Brain microvascular endothelial cell (primary cell): Measurements from ENCODE around the gene C2orf76.

ENCODE experiments used
- DNase-seq: peaks from one replicate; pipeline ENCODE4 v3.0.0-alpha.2; 2020
- H3K27ac ChIP-seq: fragments of 250-450 bp; sonication (Bioruptor Pico); 2 replicates; pipeline ENCODE4 v1.5.1; 2020; ENCODE audit warnings: mild to moderate bottlenecking, moderate library complexity
- H3K27me3 ChIP-seq: fragments of 250-450 bp; sonication (Bioruptor Pico); replicated peaks from 2 replicates; pipeline ENCODE4 v1.5.1; 2020; ENCODE audit warnings: mild to moderate bottlenecking
- H3K36me3 ChIP-seq: fragments of 250-450 bp; sonication (Bioruptor Pico); replicated peaks from 2 replicates; pipeline ENCODE4 v1.5.1; 2020; ENCODE audit warnings: mild to moderate bottlenecking
- H3K4me3 ChIP-seq: 2 replicates; pipeline ENCODE4 v1.5.1; 2011; ENCODE audit warnings: low read depth, mild to moderate bottlenecking, control low read depth, low read length, moderate library complexity
- CTCF ChIP-seq: IDR thresholded peaks from 2 replicates; pipeline ENCODE4 v1.5.1; 2011; ENCODE audit warnings: low read depth, mild to moderate bottlenecking, moderate library complexity, low read length, control low read depth, inconsistent platforms; ENCODE audit errors: missing control alignments
- in situ Hi-C: cut with HindIII; loops from 2 replicates; pipeline ENCODE4 v1.10.0; 2017; ENCODE audit warnings: low sequenced_read_pairs, low pct_ligation_motif_present

The C2orf76 gene

GRCh38 chr2:119292226-119292625, 74.4 kb downstream of the C2orf76 start:
- no peaks in the 10 kb centered on the region for H3K36me3 ChIP-seq
- DNase-seq = peak; percentile 34
- H3K4me3 ChIP-seq = no peak overlapping the region
- peak; percentile 65 for TF ChIP-seq CTCF
- H3K27me3 ChIP-seq = no peaks in the 10 kb centered on the region
- in situ Hi-C loops = no loop called here
- H3K27ac ChIP-seq = no peak overlapping the region

DNA sequence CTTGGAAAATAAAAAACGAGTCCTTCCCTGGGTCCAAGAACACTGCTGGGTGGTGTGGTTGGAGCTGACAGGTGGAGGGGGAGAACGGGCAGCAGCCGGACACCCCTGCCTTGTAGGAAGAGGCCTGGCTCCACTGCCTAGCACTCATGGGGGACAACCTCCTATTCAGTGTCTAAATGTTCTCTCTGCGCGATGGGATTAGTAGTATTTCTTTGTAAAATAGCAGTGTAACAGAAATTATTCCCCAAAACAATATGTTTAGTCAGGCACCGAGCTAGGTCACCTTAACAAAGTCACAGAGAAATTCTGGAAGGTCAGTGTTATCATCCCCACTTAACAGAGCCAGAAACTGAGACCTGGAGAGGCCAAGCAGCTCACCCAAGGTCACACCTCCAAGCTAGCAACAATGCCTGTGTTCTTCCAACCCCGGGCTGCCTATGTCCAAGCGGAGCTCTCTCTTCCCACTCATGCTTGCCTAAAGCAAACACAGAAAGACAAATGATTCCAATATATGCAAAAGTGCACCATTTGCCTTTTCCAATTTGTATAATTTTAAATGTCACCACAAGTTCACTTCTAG, 75.0 kb downstream of the C2orf76 start:
- no peak for TF ChIP-seq CTCF
- no peak for DNase-seq
- Histone ChIP-seq H3K27me3 (no peaks in the 10 kb centered on the region), H3K4me3 (no peak overlapping the region), H3K27ac (no peak overlapping the region), H3K36me3 (no peaks in the 10 kb centered on the region)
- in situ Hi-C loops = no loop called here

GRCh38 chr2:119290859-119291587, 75.6 kb downstream of the C2orf76 start:
- peak; percentile 99 for TF ChIP-seq CTCF
- H3K27ac ChIP-seq = no peak overlapping the region
- H3K4me3 ChIP-seq = no peak overlapping the region
- peak; percentile 55 for DNase-seq
- no peaks in the 10 kb centered on the region for H3K36me3 ChIP-seq
- in situ Hi-C loops = no loop called here
- no peaks in the 10 kb centered on the region for H3K27me3 ChIP-seq

DNA sequence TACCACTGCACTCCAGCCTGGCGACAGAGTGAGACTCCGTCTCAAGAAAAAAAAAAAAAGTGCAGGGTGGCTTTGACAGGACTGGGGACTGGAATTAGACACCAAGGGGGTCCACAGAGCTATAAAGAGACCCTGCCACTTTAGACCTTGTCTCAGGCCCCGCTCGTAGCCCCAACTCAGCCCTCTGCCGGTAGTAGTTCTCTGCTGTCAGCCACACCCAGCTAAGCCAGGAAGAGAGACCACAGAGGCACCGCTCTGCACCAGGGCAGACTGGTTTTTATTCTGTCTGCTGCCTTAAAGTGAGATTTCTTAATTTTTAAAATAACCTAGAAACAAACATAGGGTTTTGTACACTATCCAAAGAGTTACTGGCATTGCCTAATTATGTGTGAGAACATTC, 77.0 kb downstream of the C2orf76 start:
- H3K4me3 ChIP-seq = no peak overlapping the region
- no peak for DNase-seq
- in situ Hi-C loops = no loop called here
- no peaks in the 10 kb centered on the region for H3K36me3 ChIP-seq
- H3K27me3 ChIP-seq = no peaks in the 10 kb centered on the region
- no peak for TF ChIP-seq CTCF
- no peak overlapping the region for H3K27ac ChIP-seq

- no peak for DNase-seq
- Histone ChIP-seq H3K36me3 (no peaks in the 10 kb centered on the region), H3K4me3 (no peak overlapping the region), H3K27me3 (no peaks in the 10 kb centered on the region), H3K27ac (no peak overlapping the region)
- in situ Hi-C loops = no loop called here
- TF ChIP-seq CTCF = no peak
Observed at GRCh38 chr2:119289093-119289492, 77.5 kb downstream of the C2orf76 start.
